Glutamatergic neuron (in vitro differentiated cells): ENCODE results near the gene CDH24. TPM values are rescaled to one million over a fixed set of nuclear protein-coding genes. Genes with fewer than 3 reads are reported as not detected.

Experiments used
- DNase-seq: peaks from one replicate; pipeline ENCODE4 v3.0.0; 2022
- H3K27ac Mint-ChIP-seq: one replicate; pipeline ENCODE4 v1.8.0; 2020; ENCODE audit warnings: mild to moderate bottlenecking, mixed read lengths, inconsistent platforms; ENCODE audit not compliant: unreplicated experiment
- H3K27me3 Mint-ChIP-seq: one replicate; pipeline ENCODE4 v1.8.0; 2020; ENCODE audit warnings: mild to moderate bottlenecking, moderate library complexity, mixed read lengths, inconsistent platforms; ENCODE audit not compliant: unreplicated experiment
- H3K36me3 Mint-ChIP-seq: one replicate; pipeline ENCODE4 v1.8.0; 2020; ENCODE audit warnings: mild to moderate bottlenecking, mixed read lengths, inconsistent platforms; ENCODE audit not compliant: unreplicated experiment
- H3K4me1 Mint-ChIP-seq: one replicate; pipeline ENCODE4 v1.8.0; 2020; ENCODE audit warnings: mild to moderate bottlenecking, low read depth, mixed read lengths, inconsistent platforms; ENCODE audit not compliant: unreplicated experiment
- H3K4me3 Mint-ChIP-seq: one replicate; pipeline ENCODE4 v1.8.0; 2020; ENCODE audit warnings: mild to moderate bottlenecking, mixed read lengths, inconsistent platforms; ENCODE audit not compliant: unreplicated experiment
- H3K9me3 Mint-ChIP-seq: one replicate; pipeline ENCODE4 v1.8.0; 2020; ENCODE audit warnings: mild to moderate bottlenecking, moderate library complexity, mixed read lengths, inconsistent platforms; ENCODE audit not compliant: unreplicated experiment
- CTCF ChIP-seq: fragments of 200-600 bp; sonication (generic); IDR thresholded peaks from one replicate; pipeline ENCODE4 v1.5.0; 2021; ENCODE audit not compliant: partially characterized antibody, unreplicated experiment
- total RNA-seq: library from RNA; stranded (reverse); fragmentation: NEBNext Ultra II Directional; extraction: Animal tissue kit (Norgen Biotek cat#: 25700); gene quantifications from one replicate; pipeline ENCODE4 v1.2.1, GENCODE V29; 2021; ENCODE audit not compliant: unreplicated experiment

Gene CDH24
- total RNA-seq, 1 donor from 2014 or later: 164 TPM

GRCh38 chr14:23089498-23090253 is 32.4 kb upstream of the CDH24 start:
- DNase-seq: no peak
- no peak for TF ChIP-seq CTCF
- Mint-ChIP-seq H3K4me1 (peaks cover 4% of the 10 kb centered on the region), H3K36me3 (no peaks in the 10 kb centered on the region), H3K4me3 (no peak overlapping the region), H3K27ac (no peak overlapping the region), H3K27me3 (no peaks in the 10 kb centered on the region), H3K9me3 (no peaks in the 10 kb centered on the region)

GRCh38 chr14:23086565-23086964 is 29.2 kb upstream of the CDH24 start:
- H3K27me3 Mint-ChIP-seq: no peaks in the 10 kb centered on the region
- no peak for TF ChIP-seq CTCF
- no peak overlapping the region for H3K4me3 Mint-ChIP-seq
- DNase-seq: no peak
- H3K27ac Mint-ChIP-seq: no peak overlapping the region
- H3K4me1 Mint-ChIP-seq: no peaks in the 10 kb centered on the region
- H3K9me3 Mint-ChIP-seq: no peaks in the 10 kb centered on the region
- no peaks in the 10 kb centered on the region for H3K36me3 Mint-ChIP-seq

GRCh38 chr14:23085458-23085857 is 28.1 kb upstream of the CDH24 start:
- Mint-ChIP-seq H3K27me3 (no peaks in the 10 kb centered on the region), H3K9me3 (no peaks in the 10 kb centered on the region), H3K27ac (no peak overlapping the region), H3K36me3 (peaks cover under 1% of the 10 kb centered on the region), H3K4me1 (no peaks in the 10 kb centered on the region), H3K4me3 (no peak overlapping the region)
- DNase-seq: no peak
- TF ChIP-seq CTCF: no peak

GRCh38 chr14:23080474-23080873 is 23.2 kb upstream of the CDH24 start:
- Mint-ChIP-seq H3K27me3 (peaks cover 2% of the 10 kb centered on the region), H3K36me3 (peaks cover 5% of the 10 kb centered on the region), H3K4me3 (no peak overlapping the region), H3K9me3 (peaks cover 1% of the 10 kb centered on the region), H3K4me1 (peaks cover 1% of the 10 kb centered on the region), H3K27ac (no peak overlapping the region)
- no peak for DNase-seq
- TF ChIP-seq CTCF: no peak

GRCh38 chr14:23079716-23080115 is 22.4 kb upstream of the CDH24 start:
- H3K9me3 Mint-ChIP-seq: peaks cover 1% of the 10 kb centered on the region
- H3K4me1 Mint-ChIP-seq: peaks cover 4% of the 10 kb centered on the region
- peaks cover 2% of the 10 kb centered on the region for H3K27me3 Mint-ChIP-seq
- DNase-seq: no peak
- no peak for TF ChIP-seq CTCF
- H3K36me3 Mint-ChIP-seq: peaks cover 5% of the 10 kb centered on the region
- H3K27ac Mint-ChIP-seq: no peak overlapping the region
- H3K4me3 Mint-ChIP-seq: no peak overlapping the region
